IMR-90 (cell line): ENCODE results near the gene PATJ. TPM values are rescaled to one million over a fixed set of nuclear protein-coding genes. Genes with fewer than 3 reads are reported as not detected.
"Not testable (repeated sequence)": the region's sequence is repeated elsewhere in the genome, so short reads cannot be mapped to it uniquely, and the experiment has no call there.

Experiments used
- ATAC-seq: fragments of 200-7000 bp; cut with Tn5 transposase; 2 replicates; pipeline ENCODE4 v1.9.1; 2020; ENCODE audit warnings: low read depth, mild to moderate bottlenecking, moderate library complexity
- BruUV-seq: library from RNA; stranded (reverse); fragments of 400-500 nt; replicated peaks from 2 replicates; lab custom pipeline; 2021; lab: Mats Ljungman, UMichigan
- CTCF ChIA-PET: fragments of 300-600 bp; formaldehyde crosslinking; extraction: SDS; loops from one replicate; lab custom pipeline; 2021; ENCODE audit warnings: antibody characterized with exemption; lab: Yijun Ruan, JAX
- POLR2A ChIA-PET: fragments of 300-600 bp; sonication (Branson Sonifier 250); formaldehyde crosslinking; loops from one replicate; lab custom pipeline; 2022; ENCODE audit warnings: antibody characterized with exemption; ENCODE audit not compliant: unreplicated experiment; lab: Charles Lee
- DNase-seq: peaks from one replicate; pipeline ENCODE4 v3.0.0; 2013
- H2AFZ ChIP-seq: replicated peaks from 2 replicates; pipeline ENCODE3; 2013; ENCODE audit warnings: low read length, mild to moderate bottlenecking; ENCODE audit not compliant: poor library complexity
- H2AK5ac ChIP-seq: 2 replicates; pipeline ENCODE4 v1.6.1; 2013; ENCODE audit warnings: low read depth, low read length, inconsistent platforms
- H2AK9ac ChIP-seq: replicated peaks from 2 replicates; pipeline ENCODE3; 2013; ENCODE audit warnings: mild to moderate bottlenecking, low read depth, low read length, moderate library complexity; ENCODE audit not compliant: poor library complexity
- H2BK120ac ChIP-seq: 2 replicates; pipeline ENCODE4 v1.6.1; 2013; ENCODE audit warnings: low read depth, low read length, inconsistent platforms
- H2BK15ac ChIP-seq: 3 replicates; pipeline ENCODE4 v1.6.1; 2013; ENCODE audit warnings: low read depth, low read length, inconsistent platforms
- H2BK20ac ChIP-seq: 2 replicates; pipeline ENCODE4 v1.6.1; 2013; ENCODE audit warnings: low read depth, mild to moderate bottlenecking, inconsistent platforms, low read length, moderate library complexity
- H2BK5ac ChIP-seq: 2 replicates; pipeline ENCODE4 v1.6.1; 2013; ENCODE audit warnings: mild to moderate bottlenecking, low read depth, low read length, inconsistent platforms; ENCODE audit not compliant: poor library complexity, severe bottlenecking
- H3K14ac ChIP-seq: replicated peaks from 2 replicates; pipeline ENCODE4 v1.6.1; 2013; ENCODE audit warnings: low read depth, low read length, inconsistent platforms
- H3K18ac ChIP-seq: 2 replicates; pipeline ENCODE4 v1.6.1; 2013; ENCODE audit warnings: low read depth, low read length, control low read depth
- H3K23ac ChIP-seq: 2 replicates; pipeline ENCODE4 v1.6.1; 2013; ENCODE audit warnings: low read depth, low read length, inconsistent platforms
- H3K27ac ChIP-seq: 2 replicates; pipeline ENCODE4 v1.5.1; 2013; ENCODE audit warnings: mild to moderate bottlenecking, control low read depth, low read length; ENCODE audit not compliant: insufficient read depth
- H3K27me3 ChIP-seq: 2 replicates; pipeline ENCODE4 v1.6.1; 2013; ENCODE audit warnings: low read length; ENCODE audit not compliant: control insufficient read depth, insufficient read depth
- H3K36me3 ChIP-seq: 2 replicates; pipeline ENCODE4 v1.6.1; 2013; ENCODE audit warnings: low read length, mixed read lengths; ENCODE audit not compliant: control insufficient read depth, insufficient read depth
- H3K4ac ChIP-seq: 2 replicates; pipeline ENCODE4 v1.6.1; 2013; ENCODE audit warnings: low read depth, low read length, inconsistent platforms
- H3K4me1 ChIP-seq: 2 replicates; pipeline ENCODE4 v1.6.1; 2013; ENCODE audit warnings: low read length, mixed read lengths; ENCODE audit not compliant: control insufficient read depth, insufficient read depth
- H3K4me2 ChIP-seq: 2 replicates; pipeline ENCODE4 v1.6.1; 2013; ENCODE audit warnings: low read depth, mild to moderate bottlenecking, control low read depth, low read length, moderate library complexity
- H3K4me3 ChIP-seq: 2 replicates; pipeline ENCODE4 v1.5.1; 2013; ENCODE audit warnings: low read depth, mild to moderate bottlenecking, control low read depth, low read length, moderate library complexity; ENCODE audit not compliant: insufficient read depth
- H3K56ac ChIP-seq: 2 replicates; pipeline ENCODE4 v1.6.1; 2013; ENCODE audit warnings: low read length, inconsistent platforms; ENCODE audit not compliant: insufficient read depth; ENCODE audit errors: extremely low read depth
- H3K79me1 ChIP-seq, 2 experiments: 2 replicates each; pipeline ENCODE4 v1.6.1; 2013; ENCODE audit warnings: low read length in 2 of 2, inconsistent platforms in 1 of 2, low read depth in 1 of 2
- H3K9ac ChIP-seq: 2 replicates; pipeline ENCODE4 v1.6.1; 2013; ENCODE audit warnings: low read depth, low read length, control low read depth
- H3K9me1 ChIP-seq: 2 replicates; pipeline ENCODE4 v1.6.1; 2013; ENCODE audit warnings: low read length, inconsistent platforms; ENCODE audit not compliant: insufficient read depth
- H3K9me3 ChIP-seq: 2 replicates; pipeline ENCODE4 v1.6.1; 2013; ENCODE audit warnings: low read length; ENCODE audit not compliant: control insufficient read depth, insufficient read depth
- H4K20me1 ChIP-seq: 2 replicates; pipeline ENCODE4 v1.6.1; 2013; ENCODE audit warnings: low read length, inconsistent platforms; ENCODE audit not compliant: insufficient read depth
- H4K5ac ChIP-seq: 2 replicates; pipeline ENCODE4 v1.6.1; 2013; ENCODE audit warnings: mild to moderate bottlenecking, low read depth, low read length, control low read depth
- H4K8ac ChIP-seq, 2 experiments: 2 replicates each; pipeline ENCODE4 v1.6.1; 2013; ENCODE audit warnings: low read depth in 2 of 2, low read length in 2 of 2, control low read depth in 1 of 2, inconsistent platforms in 1 of 2
- H4K91ac ChIP-seq: 2 replicates; pipeline ENCODE4 v1.6.1; 2013; ENCODE audit warnings: low read depth, low read length, inconsistent platforms; ENCODE audit not compliant: insufficient read depth
- CTCF ChIP-seq: conservative IDR thresholded peaks from 2 replicates; pipeline ENCODE4 v1.5.1; 2012; ENCODE audit warnings: mild to moderate bottlenecking, low read depth, low read length, improper control_type of control experiment
- ELK1 ChIP-seq: fragments of 150-350 bp; IDR thresholded peaks from 2 replicates; pipeline ENCODE4 v1.6.1; 2016; ENCODE audit warnings: low read depth, mild to moderate bottlenecking, low read length, moderate library complexity, borderline replicate concordance
- NFE2L2 ChIP-seq: fragments of 150-350 bp; IDR thresholded peaks from 2 replicates; pipeline ENCODE4 v1.6.1; 2016; ENCODE audit warnings: low read depth, mild to moderate bottlenecking, low read length
- RFX5 ChIP-seq: IDR thresholded peaks from 2 replicates; pipeline ENCODE4 v1.8.0; 2012; ENCODE audit warnings: low read depth, mild to moderate bottlenecking, low read length, moderate library complexity
- WGBS, 2 experiments: methylation state at CpG; one replicate each; pipeline versions ENCODE4 v1.1.5 to v1.1.7; 2013; ENCODE audit warnings: missing lambda C conversion rate in 2 of 2; ENCODE audit not compliant: insufficient read length in 1 of 2; ENCODE audit errors: extremely low coverage in 2 of 2; 5-methylcytosine and 5-hydroxymethylcytosine counted together
- dilution Hi-C: fragments of 300-500 bp; cut with HindIII; formaldehyde crosslinking; loops from one replicate; pipeline ENCODE4 v1.14.3; 2018; ENCODE audit warnings: low sequenced_read_pairs; ENCODE audit not compliant: unreplicated experiment
- in situ Hi-C: fragments of 300-500 bp; cut with MboI; formaldehyde crosslinking; loops from 3 replicates; pipeline ENCODE4 v1.14.3; 2019; ENCODE audit warnings: low sequenced_read_pairs, inconsistent platforms, mixed read lengths
- intact Hi-C: fragments of 100-400 bp; cut with micrococcal nuclease; formaldehyde crosslinking; loops from 2 replicates; pipeline ENCODE4 v1.10.0; 2022
- polyA plus RNA-seq, 3 experiments: library from polyadenylated mRNA; depleted of rRNA; stranded (reverse); fragments of >200 nt; gene quantifications; 2 replicates each; pipeline ENCODE4 v1.2.3, GENCODE V29; 2012; ENCODE audit warnings: low replicate concordance in 1 of 3
- total RNA-seq: library from RNA; depleted of rRNA; stranded (reverse); fragments of >200 nt; gene quantifications from 2 replicates; pipeline ENCODE4 v1.2.3, GENCODE V29; 2012

PATJ gene
- total and polyA plus RNA-seq, 2 of the 4 experiments (the other 2 are of a cell fraction) = 2.0 to 3.4 TPM

DNA sequence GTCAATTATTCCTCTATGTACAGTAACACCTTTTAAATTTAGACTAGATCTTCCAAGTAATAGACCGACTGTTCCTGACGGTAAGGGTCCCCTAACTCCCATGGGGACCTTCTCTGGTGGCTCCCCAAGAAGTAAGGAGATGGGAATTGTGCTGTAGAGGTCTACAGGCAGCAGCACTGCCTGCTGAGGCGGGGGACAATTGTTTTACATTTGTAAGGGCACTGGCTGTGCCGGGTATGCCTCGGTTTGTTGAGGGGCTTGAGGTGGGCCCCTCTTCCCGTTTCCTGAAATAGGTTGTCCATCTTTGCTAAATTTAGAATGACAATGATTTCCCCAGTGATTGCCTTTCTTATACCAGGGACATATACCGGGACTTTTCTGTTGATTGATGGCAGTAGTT lies 439.3 kb downstream of the PATJ start:
- H3K79me1 ChIP-seq = no peaks in the 10 kb centered on the region
- H3K9me3 ChIP-seq = no peaks in the 10 kb centered on the region
- H3K4me2 ChIP-seq = no peak overlapping the region
- intact Hi-C loops = no loop called here
- no peak overlapping the region for H2BK15ac ChIP-seq
- H3K4ac ChIP-seq = no peak overlapping the region
- H2BK5ac ChIP-seq = no peak overlapping the region
- no peak overlapping the region for H3K56ac ChIP-seq
- H3K4me3 ChIP-seq = no peak overlapping the region
- TF ChIP-seq RFX5 = no peak
- TF ChIP-seq CTCF = no peak
- TF ChIP-seq NFE2L2 = no peak
- TF ChIP-seq ELK1 = no peak
- no peak overlapping the region for H2AFZ ChIP-seq
- in situ Hi-C loops = loop anchor here (25.0 kb wide), 1 partner anchor 556 kb away; no protein-coding TSS in a partner anchor
- no peak overlapping the region for H3K18ac ChIP-seq
- ChIA-PET POLR2A (no interaction called here), CTCF (no interaction called here)
- no peak overlapping the region for H3K9ac ChIP-seq
- H3K27ac ChIP-seq = no peak overlapping the region
- H2AK9ac ChIP-seq = no peak overlapping the region
- no peaks in the 10 kb centered on the region; the same call in 1 of the 2 replicates for H3K27me3 ChIP-seq
- ATAC-seq (no peak), DNase-seq (no peak)
- H2AK5ac ChIP-seq = no peak overlapping the region
- H2BK20ac ChIP-seq = no peak overlapping the region
- H3K36me3 ChIP-seq = no peaks in the 10 kb centered on the region
- 71% methylated on average over 1 of the region's 7 CpGs; no CpG with 5 or more reads in 1 of the 2 experiments for WGBS, 2 experiments
- no peak overlapping the region for H3K14ac ChIP-seq
- dilution Hi-C loops = no loop called here
- no peaks in the 10 kb centered on the region for H3K9me1 ChIP-seq
- H3K4me1 ChIP-seq = no peaks in the 10 kb centered on the region
- no peak overlapping the region for H4K5ac ChIP-seq
- no peak overlapping the region for H3K23ac ChIP-seq
- no peaks in the 10 kb centered on the region for H4K20me1 ChIP-seq
- no TSS peak for BruUV-seq
- H4K91ac ChIP-seq = no peak overlapping the region
- no peak overlapping the region for H2BK120ac ChIP-seq
- H4K8ac ChIP-seq = no peak overlapping the region

DNA sequence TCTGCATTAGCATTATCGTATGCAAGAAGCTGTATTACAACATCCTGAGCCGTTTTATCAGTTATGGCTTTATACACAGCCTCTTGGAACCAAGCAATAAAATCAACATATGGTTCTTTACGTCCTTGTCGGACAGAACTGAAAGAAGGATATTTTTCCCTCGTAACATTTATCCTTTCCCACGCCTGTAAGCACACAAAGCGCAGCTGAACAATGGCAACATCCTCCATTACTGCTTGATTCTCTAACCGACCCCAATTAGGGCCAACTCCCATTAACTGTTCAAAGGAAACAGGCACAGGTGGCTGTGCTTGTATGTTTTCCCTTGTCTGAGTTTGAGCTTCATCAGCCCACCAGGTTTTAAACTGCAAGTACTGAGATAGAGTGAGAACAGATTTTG lies 439.9 kb downstream of the PATJ start:
- H3K56ac ChIP-seq, BruUV-seq, H3K27me3 ChIP-seq, H3K23ac ChIP-seq, H2BK5ac ChIP-seq, H3K36me3 ChIP-seq, H3K9me1 ChIP-seq, H3K4ac ChIP-seq, H3K4me3 ChIP-seq, H3K18ac ChIP-seq, POLR2A ChIA-PET, DNase-seq, H3K79me1 ChIP-seq, H3K14ac ChIP-seq, H3K9ac ChIP-seq, H4K20me1 ChIP-seq, H3K9me3 ChIP-seq, H3K4me2 ChIP-seq, H2BK20ac ChIP-seq, H4K8ac ChIP-seq, intact Hi-C loops, H2AK5ac ChIP-seq, H3K27ac ChIP-seq, H2BK15ac ChIP-seq, ATAC-seq, H4K5ac ChIP-seq, H3K4me1 ChIP-seq, CTCF ChIA-PET, H2AK9ac ChIP-seq, H4K91ac ChIP-seq, dilution Hi-C loops, H2BK120ac ChIP-seq, H2AFZ ChIP-seq: not testable (repeated sequence)
- in situ Hi-C loops = loop anchor here (25.0 kb wide), 1 partner anchor 555 kb away; no protein-coding TSS in a partner anchor
- WGBS, 2 experiments = 32% methylated on average over 2 of the region's 8 CpGs; no CpG with 5 or more reads in 1 of the 2 experiments
